HG02970 (cell line): ENCODE results near the gene CEP131.

Experiments
- ATAC-seq: cut with Tn5 transposase; IDR thresholded peaks from one replicate; pipeline ENCODE4 v1.9.1; 2021; ENCODE audit warnings: mild to moderate bottlenecking, moderate library complexity, moderate number of reproducible peaks; ENCODE audit not compliant: unreplicated experiment, low FRiP score

Gene CEP131

GRCh38 chr17:81190591-81190990 is 32.2 kb downstream of the CEP131 start:
- no peak for ATAC-seq

GRCh38 chr17:81189670-81190530 is 32.9 kb downstream of the CEP131 start:
- no peak for ATAC-seq

DNA sequence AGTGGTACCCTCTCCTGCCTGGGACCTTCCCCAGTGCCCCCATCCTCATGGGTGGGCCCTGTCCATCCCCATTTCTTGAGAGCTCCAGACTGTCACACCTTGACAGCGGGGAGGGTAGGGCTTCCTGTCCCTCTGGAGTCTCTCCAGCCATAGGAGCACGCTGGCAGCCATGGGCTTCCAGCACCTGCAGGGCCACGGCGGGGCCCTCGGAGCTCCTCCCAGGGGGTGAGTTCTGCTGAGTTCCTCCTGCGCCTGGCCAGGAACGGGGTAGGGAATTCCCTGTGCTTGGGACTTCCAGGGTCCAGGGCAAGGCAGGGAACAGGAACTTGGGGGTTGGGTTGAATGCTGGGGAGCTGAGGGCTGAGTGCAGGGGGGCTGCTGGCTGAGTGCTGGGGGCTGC is 33.7 kb downstream of the CEP131 start:
- no peak for ATAC-seq

GRCh38 chr17:81188491-81188840 is 34.3 kb downstream of the CEP131 start:
- ATAC-seq, result no peak

- ATAC-seq, result no peak
These were observed 34.9 kb downstream of the CEP131 start for GRCh38 chr17:81187586-81188490.

- ATAC-seq, result no peak
These were observed 35.6 kb downstream of the CEP131 start for GRCh38 chr17:81187120-81187519.

GRCh38 chr17:81186203-81186602 is 36.6 kb downstream of the CEP131 start:
- no peak for ATAC-seq

GRCh38 chr17:81184555-81184954 is 38.2 kb downstream of the CEP131 start:
- no peak for ATAC-seq

- no peak for ATAC-seq
These were observed 39.0 kb downstream of the CEP131 start for GRCh38 chr17:81183807-81184206.

GRCh38 chr17:81183316-81183715 is 39.4 kb downstream of the CEP131 start:
- ATAC-seq, result no peak

DNA sequence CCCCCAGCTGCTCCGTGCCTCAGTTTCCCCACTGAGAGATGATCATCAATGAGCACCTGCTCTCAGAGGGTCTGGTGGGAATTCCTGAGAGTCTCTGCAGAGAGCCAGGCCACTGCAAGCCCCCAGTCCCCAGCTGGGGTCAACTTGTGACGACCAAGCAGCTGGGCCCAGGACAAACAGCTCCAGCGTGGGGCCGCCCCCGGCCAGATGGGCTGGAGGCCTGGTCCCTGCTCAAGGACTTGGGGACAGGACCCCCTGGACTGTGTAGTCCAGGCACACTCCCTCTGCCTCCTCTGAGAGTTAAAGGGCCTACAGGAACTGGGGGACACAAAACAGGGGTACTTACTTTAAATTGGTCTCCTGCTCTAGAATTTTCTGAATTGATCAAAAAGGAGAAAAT is 40.2 kb downstream of the CEP131 start:
- no peak for ATAC-seq

- no peak for ATAC-seq
These were observed 41.0 kb downstream of the CEP131 start for GRCh38 chr17:81181811-81182185.

DNA sequence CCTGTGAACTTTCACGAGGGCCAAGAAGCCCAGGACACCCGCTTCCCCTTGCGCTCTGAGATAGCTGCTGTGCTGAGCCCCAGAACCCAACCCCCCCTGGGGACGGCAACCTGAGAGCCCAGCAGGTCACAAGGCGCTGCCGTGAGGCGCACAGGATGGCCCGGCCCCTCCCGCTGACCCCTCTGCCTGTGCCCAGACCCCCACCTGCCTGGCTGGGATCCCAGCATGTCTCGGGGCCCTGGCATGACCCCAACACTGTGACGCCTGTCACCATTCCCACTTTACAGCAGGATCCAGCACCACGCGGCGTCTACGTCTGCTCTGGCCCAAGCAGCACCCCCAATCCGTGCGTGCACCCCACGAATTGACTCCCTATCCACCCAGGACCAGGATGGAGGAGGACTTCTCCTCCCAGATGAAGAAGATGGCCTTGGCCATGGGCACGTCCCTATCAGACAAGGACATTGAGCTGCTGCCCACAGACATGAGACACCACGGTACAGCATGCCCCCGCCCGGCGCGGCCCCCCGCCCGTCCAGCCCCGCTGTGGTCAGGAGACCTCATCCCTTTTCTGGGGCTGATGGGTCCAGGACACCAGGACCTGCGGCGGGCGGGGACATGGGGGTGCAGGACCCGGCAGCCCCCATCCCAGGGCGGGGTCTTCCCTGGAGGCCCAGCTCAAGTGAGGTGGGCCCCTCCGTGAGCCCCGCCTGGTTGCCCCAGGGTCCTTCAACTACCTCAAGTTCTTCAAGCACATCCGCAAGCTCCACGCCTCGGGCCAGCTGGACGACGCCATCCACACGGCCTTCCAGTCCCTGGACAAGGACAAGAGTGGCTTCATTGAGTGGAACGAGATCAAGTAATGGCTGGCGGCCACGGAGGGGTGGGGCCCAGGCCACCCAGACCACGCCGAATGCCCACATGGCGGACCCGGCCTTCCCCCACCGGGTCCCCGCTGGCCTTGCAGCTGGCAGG is 41.6 kb downstream of the CEP131 start:
- no peak for ATAC-seq

DNA sequence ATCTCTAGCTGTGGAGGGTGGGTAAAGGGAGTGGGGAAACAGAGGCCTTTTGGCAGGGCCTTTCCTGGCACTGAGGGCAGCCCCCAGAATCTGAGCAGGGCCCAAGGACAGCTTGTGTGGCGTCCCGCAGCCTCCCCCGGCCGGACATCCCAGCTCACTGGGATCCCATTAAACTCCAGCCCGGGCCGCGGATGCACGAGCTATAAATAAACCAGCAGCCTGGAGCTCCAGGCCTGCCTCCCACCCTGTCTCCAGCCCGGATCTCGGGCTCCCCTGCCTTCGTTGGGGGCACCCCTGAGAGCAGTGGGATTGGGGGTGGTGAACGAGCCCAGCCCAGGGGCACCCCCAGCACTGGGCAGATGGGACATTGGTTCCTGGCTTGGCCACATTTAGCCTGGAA is 42.9 kb downstream of the CEP131 start:
- no peak for ATAC-seq

GRCh38 chr17:81179220-81179619 is 43.5 kb downstream of the CEP131 start:
- ATAC-seq, result no peak

DNA sequence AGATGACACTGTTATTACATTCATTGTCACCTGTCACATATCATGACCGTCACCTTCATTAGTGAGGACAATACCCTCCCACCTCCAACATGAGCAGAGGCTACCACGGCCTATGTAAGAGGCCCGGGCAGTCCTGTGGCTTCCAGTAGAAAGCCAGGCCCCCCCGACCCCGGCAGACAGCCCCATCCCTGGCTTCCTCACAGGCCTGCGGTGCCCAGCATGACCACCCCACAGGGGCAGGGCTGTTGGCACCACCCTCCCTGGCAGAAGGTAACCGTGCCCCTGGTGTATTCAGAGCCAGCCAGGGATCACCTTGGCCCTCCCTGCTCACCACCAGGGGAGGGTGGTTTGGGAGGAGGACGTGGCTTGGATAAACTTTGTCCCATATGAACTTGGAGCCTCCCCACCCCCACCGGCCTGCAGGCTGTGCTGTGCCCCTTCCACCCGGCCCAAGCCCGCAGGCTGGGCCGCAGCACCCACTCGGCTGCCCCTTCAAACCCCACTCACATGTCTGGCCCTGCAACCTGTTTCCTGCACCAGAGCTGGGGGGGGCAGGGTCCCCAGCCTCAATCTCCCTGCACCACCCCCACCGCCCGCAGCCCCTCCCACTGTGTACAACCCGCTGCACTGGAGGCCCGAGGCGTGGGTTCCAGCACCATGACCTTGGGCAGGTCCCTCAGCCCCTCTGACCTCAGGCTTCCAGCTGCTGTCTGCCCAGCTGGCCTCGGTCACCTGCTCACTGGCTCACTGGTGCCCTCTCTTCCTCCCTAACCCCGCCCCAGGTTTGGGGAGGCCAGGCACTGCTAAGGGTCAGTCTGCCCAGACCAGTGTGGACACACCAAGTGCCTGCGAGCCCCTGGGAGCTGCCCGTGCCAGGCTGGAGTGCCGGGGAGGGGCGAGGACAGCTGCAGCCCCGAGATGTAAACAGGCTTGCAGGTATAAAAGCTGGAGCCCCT is 44.4 kb downstream of the CEP131 start:
- no peak for ATAC-seq

DNA sequence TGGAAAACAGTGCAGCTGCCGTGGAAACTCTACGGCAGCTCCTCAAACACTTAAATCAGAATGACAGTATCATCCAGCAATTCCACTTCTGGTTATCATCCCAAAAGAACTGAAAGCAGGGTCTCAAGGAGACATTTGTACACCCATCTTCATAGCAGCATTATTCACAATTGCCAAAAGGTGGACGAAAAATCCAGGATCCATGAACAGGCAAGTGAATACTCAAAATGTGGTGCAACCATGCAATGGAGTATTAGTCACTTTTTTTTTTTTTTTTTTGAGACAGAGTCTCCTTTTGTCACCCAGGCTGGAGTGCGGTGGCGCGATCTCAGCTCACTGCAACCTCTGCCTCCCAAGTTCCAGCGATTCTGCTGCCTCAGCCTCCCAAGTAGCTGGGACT is 46.1 kb downstream of the CEP131 start:
- ATAC-seq, result no peak

DNA sequence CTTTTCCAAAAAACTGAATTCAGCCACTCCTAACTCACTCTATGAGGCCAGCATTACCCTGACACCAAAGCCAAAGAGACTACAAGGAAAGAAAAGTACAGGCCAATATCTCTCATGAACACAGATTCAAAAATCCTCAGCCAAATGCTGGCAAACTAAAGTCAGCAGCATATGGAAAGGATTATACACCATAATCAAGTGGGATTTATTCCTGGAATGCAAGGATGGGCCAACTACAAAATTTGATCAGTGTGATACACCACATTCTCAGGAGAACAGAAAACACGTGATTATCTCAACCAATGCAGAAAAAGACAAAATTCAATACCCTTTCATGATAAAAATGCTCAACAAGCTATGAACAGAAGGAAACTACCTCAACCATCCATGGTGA is 49.0 kb downstream of the CEP131 start:
- no peak for ATAC-seq

DNA sequence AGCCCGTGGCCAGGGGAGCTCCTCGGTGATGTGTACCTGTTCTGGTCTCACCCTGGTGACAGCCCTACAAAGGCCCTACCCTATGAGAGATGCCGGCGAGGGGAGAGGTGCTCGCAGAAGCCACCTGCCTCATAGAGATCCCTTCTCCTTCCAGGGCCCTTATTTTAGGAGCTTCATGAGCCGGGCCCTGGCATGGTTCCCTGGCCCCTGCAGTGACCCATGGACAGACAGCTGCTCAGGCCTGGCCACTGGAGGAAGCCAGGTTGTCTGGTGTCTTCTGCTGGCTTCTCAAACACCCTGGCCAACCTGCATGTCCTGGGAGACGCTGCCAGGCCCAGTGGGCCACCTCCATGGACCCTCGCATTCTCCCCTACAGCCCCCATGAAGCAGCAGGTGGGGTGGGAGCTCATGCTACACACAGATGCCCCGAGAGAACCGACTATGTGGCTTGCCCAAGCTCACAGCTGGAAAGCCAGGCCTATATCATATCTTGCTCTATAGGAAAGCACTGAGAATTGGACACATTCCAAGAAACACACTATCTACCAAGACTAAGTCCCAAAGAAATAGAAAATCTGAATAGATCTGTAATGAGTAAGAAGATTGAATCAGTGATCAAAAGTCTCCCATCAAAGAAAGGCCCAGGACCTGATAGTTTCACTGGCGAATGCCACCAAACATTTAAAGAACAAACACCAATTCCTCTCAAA is 49.6 kb downstream of the CEP131 start:
- ATAC-seq, result no peak
